GM19324 (cell line): ENCODE data around the gene PAIP2.
"Not testable (repeated sequence)": the region's sequence is repeated elsewhere in the genome, so short reads cannot be mapped to it uniquely, and the experiment has no call there.

Experiments used
- ATAC-seq: cut with Tn5 transposase; IDR thresholded peaks from one replicate; pipeline ENCODE4 v1.9.1; 2021; ENCODE audit warnings: mild to moderate bottlenecking, moderate library complexity; ENCODE audit not compliant: unreplicated experiment, low FRiP score

PAIP2 gene

DNA sequence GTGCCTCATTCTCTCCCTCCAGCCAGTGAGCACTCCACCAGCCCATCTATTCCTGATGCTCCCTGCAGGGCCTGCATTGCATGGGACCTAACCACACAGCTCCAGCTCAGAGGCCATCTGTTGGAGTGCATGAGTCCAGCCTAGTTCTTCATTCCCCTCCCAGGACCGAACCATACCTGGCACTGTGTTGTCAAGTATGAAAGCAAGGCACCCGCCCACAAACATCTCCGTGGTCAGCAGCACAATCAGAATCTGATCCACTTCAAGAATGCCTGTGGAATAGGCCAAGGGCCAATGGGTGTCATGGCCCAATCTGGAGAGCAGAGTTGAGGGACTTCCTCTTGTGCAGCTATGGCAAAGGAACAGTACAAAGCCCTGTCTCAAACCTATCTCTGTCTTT lies 35.6 kb downstream of the PAIP2 start:
- no peak for ATAC-seq

DNA sequence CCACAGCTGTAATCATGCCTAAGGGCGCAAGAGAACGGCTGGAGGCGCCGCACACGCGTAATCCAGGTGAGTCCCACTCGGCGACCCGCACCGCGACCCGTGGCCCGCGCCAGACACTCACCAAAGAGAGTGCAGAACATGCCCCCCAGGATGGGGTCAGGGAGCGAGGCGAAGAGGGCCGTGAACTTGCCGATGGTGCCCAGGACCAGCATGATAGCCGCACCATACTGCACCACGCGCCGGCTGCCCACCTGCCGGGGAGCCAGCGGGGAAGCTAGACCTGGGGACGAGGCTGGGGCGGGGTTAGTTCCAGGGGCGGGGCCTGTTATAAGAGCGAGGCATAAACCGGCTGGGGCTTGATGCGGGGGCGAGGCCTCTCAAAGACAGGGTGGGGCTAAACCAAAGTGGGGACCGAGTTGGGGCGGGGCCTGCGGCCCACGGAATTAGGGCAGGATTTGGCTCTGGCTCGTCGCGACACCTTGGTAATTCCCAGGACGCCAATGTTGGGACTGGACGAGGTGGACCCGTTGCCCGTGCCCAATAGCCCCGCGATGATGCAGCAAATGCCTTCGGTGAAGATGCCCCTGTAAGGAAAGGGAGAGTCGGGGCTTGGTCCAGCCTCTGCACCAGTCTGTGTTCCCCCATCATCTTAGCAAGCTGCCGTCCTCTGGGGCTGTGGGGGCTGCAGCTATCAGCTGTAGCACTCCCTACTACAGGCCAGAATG lies 36.6 kb downstream of the PAIP2 start:
- no peak for ATAC-seq

DNA sequence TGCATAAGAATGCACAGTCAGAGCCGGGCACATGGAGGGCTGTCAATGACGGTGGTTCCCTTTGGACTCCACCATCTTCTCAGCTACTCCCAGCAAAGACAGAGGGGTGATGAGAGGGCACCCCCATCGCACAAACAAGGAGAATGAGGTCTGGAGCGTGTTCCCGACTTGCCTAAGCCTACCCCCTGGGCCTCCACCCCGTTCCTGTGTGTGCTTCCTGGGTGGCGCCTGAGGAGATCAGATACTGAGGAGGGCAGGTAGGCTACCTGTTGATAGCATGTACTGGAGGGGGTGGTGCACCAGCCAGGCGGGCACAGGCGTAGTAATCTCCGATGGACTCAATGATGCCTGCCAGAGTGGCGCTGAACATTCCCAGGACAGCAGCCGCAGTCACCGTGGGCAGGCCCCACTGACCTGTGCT lies 37.3 kb downstream of the PAIP2 start:
- no peak for ATAC-seq

DNA sequence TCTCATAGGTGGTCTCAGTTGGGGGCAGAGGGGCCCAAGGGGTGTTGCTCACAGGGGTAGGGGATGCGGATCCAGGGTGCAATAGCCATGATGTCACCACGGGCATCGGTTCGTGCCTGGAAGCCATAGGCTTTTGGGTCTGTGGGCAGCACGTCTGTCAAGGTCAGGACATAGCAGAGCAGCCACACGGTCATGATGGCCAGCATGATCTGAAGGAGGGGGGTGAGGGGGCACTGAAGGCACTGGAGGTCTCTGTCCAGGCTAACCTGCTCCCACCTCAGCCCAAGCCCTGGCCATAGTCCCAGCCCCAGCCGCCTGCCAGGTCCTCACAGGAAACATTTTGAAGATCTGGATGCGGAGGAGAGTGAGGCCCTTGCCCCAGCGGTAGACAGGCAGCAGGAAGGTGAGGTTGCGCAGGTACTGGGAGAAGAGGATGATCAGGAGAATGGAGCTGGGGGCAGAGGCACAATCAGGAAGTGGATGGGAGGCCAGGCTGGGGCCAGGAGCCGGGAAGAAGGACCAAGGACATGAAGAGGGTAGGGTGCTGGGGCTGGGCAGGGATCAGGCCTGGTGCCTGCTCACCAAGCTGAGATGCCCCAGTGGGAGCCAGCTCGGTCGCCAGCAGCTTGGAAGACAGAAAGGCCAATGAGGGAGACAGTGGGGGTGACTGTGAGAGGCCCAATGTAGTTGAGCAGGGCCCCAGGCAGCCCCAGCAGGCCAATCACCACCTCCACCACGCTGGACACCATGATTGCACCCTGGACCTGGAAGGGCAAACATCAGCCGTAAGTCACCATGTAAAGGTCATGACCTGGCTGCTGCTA lies 38.2 kb downstream of the PAIP2 start:
- no peak for ATAC-seq

DNA sequence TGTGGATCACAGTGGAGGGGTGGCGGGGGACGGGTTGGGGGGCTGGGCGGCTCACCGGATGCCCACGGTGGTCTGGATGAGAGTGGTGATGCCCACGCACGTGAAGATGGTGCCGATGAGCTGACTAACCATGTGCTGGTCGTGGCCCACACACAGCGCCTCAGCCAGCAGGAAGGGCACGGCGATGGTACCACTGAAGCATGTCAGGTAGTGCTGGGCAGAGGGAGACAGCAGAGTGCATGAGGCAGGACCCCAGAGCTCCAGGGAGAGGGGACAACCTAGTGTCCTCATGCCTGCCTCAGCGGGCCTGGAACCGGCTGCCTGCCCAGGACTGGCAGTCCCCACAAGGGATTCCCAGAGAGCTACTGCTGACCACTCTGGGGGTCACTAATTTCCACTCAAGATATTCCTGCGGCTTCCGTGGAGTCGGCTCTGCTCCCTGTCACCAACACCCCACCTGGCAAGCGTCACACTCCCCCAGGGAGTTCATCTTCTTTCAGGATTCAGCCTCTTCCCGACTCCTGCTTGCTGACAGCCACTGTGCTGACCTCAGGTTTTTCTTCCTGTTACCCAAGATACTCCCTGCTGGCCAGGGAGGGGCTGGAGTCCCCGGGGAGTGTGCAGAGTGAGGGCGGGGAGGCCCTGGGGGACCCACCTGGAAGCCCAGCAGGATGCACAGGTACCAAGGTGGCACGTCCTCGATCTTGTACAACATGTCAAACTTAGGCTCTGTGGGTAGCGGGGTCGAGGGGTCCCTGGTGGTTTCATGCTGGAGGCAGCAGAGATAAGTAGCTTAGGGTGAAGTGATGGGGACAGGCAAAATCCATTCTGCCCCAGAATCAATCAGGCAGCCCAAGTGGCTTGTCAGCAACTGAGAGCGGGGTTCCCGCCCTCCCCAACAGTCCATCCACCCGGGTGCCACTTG lies 40.4 kb downstream of the PAIP2 start:
- ATAC-seq, result no peak

DNA sequence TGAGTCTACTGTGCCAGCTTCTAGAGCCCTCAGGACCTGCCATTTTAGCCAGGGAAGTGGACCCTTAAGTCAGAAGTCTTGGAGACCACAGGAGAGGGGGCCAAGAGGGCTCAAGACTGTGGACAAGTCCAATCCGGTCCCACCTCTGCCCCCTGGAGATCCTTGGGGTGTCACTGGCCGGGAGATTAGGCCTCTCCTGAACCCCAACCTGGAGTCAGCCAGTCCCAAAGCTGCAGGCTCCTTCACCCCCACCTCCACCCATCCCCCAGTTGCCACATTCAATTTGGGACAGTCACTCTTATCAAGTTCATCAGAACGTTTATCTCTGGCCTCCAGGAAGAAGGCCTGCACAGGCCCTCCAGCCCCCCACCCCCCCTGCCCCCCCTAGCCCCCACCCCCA lies 41.2 kb downstream of the PAIP2 start:
- ATAC-seq, result no peak

DNA sequence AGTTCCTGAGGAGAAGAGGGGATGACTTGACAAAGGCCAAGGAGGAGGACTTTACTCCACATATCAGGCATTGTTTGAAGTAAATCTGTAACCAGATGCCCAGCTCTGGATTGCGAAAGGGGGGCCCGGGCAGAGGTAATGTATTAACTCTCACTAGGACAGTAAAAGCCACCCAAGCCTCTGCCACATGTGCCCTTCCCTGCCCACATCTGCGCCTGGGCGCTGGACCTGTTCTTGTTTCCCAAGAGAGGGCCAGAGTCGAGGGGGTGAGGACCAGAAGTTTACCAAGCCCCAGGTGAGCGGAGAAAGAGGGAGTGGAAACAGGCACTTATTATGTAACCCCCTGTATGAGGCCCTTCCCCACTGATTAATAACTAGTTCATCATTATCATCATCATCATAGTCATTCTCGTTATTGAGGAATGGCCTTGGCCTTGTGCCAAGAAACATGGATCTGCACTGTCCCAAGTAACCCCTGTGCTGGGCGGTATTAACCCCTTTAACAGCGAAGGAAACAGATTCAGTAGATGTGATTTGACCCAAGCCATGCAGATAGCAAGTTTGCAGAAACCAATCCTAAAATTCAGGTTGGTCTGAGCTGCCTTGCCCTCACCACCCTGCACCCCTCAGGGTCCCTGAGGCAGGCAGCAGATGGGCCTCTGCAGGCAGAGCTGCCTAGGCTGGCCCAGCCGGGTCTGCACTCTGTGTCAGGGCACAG lies 41.8 kb downstream of the PAIP2 start, which contains the start of gene SLC23A1:
Gene SLC23A1 (minus strand): TSS at position 23 of the 718 bp plus-strand sequence. CDS start 44 bp downstream, outside the sequence.
- no peak for ATAC-seq

DNA sequence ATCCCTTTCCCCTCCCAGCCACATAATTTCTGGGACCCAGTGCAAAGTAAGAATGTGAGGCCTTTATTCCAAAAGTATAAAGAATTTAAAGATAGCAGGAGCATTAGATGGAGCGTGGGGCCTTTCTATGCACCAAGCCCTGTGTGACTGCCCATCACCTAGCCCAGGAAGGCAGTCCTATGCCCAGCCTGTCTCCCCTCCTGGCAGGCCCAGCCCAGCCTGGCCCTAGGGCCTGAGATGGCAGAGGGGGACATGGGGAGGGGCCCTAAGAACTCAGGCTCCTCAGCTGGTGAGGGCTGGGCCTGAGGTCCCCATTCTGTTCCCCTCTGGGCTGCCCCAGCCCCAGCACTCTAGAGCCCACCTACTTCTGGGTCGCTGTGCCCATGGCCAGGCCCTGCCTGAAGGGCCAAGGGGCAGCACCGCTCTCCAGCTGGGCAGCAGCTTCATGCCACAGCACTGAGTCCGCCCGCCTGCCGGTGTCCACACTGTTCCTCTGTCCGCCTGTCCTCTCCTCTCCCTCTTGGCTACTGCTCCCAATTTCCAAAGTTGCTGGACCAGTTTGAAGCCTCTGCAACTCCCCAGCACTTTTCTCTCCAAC lies 42.4 kb downstream of the PAIP2 start:
- no peak for ATAC-seq

DNA sequence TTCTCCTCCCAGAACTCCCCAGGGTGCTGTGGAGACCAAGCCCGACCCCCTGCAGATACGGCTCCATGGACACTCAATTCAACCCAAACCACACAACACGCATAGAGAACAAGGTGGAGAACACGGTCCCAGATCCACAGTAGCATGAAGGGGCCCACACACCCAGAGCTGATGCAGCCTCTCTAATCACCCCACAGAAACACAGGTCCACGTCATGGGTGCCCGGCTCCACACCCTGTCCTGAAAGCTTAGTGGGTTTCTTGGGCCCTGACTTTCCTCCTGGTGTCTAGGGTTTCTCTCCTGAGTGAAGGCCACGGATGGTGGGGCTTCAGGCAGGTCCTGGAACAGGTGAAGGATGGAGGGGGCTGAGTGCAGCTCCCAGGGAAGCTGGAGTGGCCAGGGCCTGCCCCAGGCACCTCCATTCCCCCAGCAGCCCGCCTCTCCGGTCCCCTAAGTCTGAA lies 43.0 kb downstream of the PAIP2 start:
- no peak for ATAC-seq

DNA sequence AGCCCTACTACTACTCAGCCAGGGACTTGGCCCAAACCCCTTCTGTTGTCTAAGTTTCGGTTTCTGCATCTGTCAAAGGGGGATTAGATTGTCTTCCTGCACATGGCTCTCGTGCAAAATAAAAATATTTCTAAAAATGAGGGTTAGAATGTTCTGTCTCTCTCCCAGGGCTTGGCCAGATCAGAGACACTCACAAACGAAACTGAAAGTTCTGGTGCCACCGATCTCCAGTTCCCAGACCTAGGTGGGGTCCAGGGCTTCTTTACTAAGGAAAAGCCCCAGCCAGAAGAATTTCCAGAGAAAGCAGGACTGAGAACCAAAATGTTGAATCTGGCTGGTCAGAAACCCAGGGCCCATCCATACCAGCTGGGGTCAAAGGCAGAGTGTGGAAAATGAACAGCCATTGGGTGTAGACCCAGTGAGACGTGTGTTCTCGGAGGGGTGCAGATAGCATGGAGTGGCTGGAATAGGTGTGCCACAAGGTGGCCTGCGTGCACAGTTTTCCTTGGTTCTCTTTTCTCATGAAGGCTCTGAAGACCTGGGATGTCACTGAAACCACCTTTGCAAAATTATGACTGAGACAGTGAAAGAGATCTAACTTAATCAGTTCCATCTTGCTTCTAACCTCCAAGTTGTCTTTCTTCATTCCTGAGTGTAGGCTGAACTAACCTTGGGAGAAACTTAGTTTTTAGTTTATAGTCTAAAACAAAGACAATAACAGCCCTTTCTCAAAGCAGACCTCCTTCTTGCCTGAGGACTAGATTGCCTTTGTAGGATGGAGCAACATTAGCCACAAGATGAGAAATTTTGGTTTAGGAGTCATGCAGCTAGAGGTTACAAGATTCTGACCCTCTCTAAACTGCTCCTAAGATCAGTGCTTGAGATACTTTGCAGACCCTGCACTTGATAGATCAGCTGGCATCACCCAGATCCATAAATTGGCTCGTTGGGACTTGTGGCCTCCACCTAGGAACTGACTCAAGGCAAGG lies 43.7 kb downstream of the PAIP2 start:
- no peak for ATAC-seq

DNA sequence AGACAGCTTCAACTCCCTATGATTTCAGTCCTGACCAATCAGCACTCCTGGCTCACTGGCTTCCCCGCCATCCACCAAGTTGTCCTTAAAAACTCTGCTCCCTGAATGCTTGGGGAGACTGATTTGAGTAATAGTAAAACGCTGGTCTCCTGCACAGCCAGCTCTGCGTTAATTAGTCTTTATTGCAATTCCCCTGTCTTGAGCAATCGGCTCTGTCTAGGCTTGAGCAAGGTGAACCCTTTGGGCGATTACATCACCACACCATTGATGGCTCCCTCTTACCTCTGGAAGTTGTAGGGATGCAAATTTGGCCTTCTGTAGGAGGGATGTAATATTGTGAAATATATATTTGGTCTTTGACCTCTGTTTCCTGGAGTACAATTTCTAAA lies 44.4 kb downstream of the PAIP2 start:
- ATAC-seq, result no peak

DNA sequence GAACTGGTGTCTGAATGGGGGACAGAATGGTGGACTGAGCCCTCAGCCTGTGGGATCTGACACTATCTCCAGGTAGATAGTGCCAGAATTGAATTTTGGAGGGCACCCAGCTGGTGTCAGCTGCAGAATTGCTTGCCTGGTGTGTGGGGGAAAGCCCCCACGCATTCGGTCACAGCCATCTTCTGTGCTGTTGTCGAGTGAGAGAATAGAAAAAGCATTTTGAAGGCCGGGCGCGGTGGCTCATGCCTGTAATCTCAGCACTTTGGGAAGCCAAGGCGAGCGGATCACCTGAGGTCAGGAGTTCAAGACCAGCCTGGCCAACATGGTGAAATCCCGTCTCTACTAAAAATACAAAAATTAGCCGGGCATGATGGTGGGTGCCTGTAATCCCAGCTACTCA lies 45.3 kb downstream of the PAIP2 start:
- not testable (repeated sequence) for ATAC-seq

DNA sequence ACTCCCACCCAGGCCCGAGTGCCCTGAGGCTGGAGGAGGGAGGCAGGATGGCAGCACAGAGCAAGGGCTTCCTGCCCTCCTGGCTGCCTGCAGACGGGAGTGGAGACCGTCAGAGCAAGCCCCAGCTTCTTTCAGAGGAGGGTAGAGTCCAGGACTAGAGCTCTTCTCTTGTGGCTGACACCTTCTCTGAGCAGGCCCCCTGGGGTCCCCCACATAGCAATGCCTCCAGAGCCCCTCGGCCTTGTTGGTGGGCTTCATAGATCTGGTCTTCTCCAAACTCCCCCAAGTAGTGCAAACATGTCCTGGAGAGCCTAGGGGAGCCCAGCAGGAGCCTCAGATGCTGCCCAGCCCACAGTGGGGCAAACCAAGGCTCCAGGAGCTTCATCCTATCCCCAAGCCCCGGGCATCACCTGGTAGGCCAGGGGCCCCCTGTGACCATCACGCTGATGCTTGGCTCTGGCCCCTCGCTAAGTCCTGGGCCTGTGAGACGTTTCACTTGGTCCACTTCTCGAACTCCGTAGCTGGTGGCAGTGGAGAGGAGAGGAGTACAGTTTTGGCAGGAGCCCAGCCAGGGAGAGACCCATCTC lies 46.0 kb downstream of the PAIP2 start:
- ATAC-seq, result no peak

DNA sequence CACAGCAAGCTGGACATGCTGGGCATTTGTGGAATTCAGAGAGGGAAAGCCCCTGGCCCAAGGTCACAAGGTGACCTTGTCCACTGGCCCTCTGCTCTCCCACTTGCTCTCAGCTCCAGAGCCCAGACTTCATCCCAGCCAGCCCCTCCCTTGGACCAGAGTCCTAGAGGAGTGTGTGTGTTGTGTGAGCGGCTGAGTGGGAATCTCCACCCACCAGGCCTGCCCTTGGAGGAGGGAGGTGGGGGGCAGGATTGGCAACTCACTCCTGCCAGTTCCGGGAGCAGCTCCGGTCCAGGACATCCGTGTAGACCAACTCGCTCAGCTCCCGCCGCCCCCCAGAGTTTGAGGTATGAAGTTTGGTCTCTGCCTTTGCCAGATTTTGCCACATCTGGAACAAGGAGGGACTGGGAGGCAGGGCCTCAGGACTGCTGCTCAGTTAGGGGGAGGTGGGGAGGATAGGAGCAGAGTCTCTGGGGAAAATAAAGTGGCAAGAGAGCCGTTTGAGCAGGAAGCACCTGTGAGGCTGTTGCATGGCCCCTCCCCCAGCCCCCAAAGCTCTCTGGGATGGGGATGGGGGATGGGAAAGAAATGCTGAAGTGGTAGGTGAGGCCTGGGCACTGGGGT lies 46.7 kb downstream of the PAIP2 start:
- ATAC-seq, result no peak

DNA sequence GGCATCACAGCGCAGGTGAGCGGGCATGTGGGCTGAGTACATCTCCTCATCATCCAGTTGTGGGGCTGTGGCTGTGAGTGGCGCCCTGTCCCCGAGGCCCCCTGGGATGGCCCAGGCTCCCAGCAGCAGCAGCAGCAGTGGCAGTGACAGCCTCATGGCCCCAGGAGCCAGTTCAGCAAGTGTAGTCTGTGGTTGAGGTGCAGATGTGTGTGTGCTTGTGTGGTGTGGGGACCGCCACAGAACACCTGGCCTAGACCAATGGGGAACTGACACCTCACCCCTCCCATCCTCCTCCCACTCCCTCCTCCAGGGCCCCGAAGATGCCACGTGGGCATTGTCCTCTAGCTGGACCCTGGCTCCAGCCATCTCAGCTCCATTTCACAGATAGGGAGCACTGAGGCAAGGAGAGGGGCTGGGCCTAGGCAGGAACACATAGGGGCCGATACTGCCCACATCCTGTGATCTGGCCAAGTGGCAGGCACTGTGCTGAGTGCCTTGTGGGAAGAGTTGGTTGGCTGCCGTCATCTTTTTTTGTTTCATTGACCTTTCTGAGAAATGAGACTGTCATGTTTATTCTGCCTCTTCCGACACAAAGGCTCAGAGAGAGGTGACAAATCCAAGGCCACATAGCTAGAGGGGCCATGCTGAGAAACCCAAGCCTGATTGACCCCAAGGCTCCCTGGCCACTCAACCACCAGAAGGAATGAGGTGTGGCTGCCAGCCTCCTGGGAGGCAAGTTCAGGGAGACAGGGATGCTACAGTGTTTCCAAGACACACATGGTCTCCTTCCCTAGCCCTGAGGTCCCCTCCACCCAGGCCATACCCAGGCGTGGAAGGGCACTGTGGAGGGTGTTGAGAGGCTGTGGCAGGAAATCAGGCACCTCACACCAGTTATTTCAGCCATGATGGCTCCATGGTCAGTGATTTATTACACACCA lies 48.3 kb downstream of the PAIP2 start, which contains the start of gene MZB1:
Gene MZB1 (minus strand): TSS at position 213 of the 938 bp plus-strand sequence. CDS start 57 bp downstream, at position 156.
- peak; percentile 45 for ATAC-seq
